HEK293 (cell line): ENCODE data around the gene LRRC26.

Experiments
- BCL11A ChIP-seq: fragments of 450-650 bp; formaldehyde crosslinking; IDR thresholded peaks from 2 replicates; pipeline ENCODE4 v1.5.1; 2016; ENCODE audit warnings: low read depth, missing biosample characterization, missing genetic modification characterization
- KLF16 ChIP-seq: fragments of 450-650 bp; formaldehyde crosslinking; IDR thresholded peaks from 2 replicates; pipeline ENCODE4 v1.5.1; 2017; ENCODE audit warnings: missing biosample characterization, missing genetic modification characterization
- PBX3 ChIP-seq: sonication (generic); formaldehyde crosslinking; IDR thresholded peaks from 2 replicates; pipeline ENCODE4 v1.8.1; 2022; ENCODE audit warnings: mild to moderate bottlenecking, moderate library complexity, missing genetic modification reagents
- SALL2 ChIP-seq: fragments of 450-650 bp; formaldehyde crosslinking; IDR thresholded peaks from 2 replicates; pipeline ENCODE4 v1.5.0; 2017; ENCODE audit warnings: missing biosample characterization, mild to moderate bottlenecking, missing genetic modification characterization, borderline replicate concordance
- YY1 ChIP-seq: fragments of 450-650 bp; formaldehyde crosslinking; IDR thresholded peaks from 2 replicates; pipeline ENCODE4 v1.5.1; 2018; ENCODE audit warnings: missing biosample characterization, missing genetic modification characterization
- ZNF133 ChIP-seq: fragments of 450-650 bp; formaldehyde crosslinking; IDR thresholded peaks from 2 replicates; pipeline ENCODE4 v1.5.1; 2016; ENCODE audit warnings: missing biosample characterization, missing genetic modification characterization
- ZNF140 ChIP-seq: fragments of 450-650 bp; formaldehyde crosslinking; IDR thresholded peaks from 2 replicates; pipeline ENCODE4 v1.5.1; 2016; ENCODE audit warnings: missing biosample characterization, missing genetic modification characterization
- ZNF274 ChIP-seq, 2 experiments: fragments of 200-500 bp in 1 of 2; fragments of 450-650 bp in 1 of 2; sonication (Bioruptor generic) in 1 of 2; formaldehyde crosslinking in 1 of 2; IDR thresholded peaks; 2 replicates each; pipeline versions ENCODE4 v1.5.1 to v1.6.1; 2014 to 2016; ENCODE audit warnings: borderline replicate concordance in 1 of 2, inconsistent platforms in 1 of 2, low read length in 1 of 2, missing biosample characterization in 1 of 2, missing genetic modification characterization in 1 of 2
- ZNF510 ChIP-seq: fragments of 450-650 bp; formaldehyde crosslinking; IDR thresholded peaks from 2 replicates; pipeline ENCODE4 v1.5.1; 2018; ENCODE audit warnings: mild to moderate bottlenecking, missing genetic modification characterization, missing biosample characterization; ENCODE audit not compliant: insufficient replicate concordance
- ZNF571 ChIP-seq: fragments of 450-650 bp; formaldehyde crosslinking; IDR thresholded peaks from 2 replicates; pipeline ENCODE4 v1.5.0; 2017; ENCODE audit warnings: missing biosample characterization, missing genetic modification characterization
- ZNF76 ChIP-seq: fragments of 450-650 bp; formaldehyde crosslinking; IDR thresholded peaks from 2 replicates; pipeline ENCODE4; 2016; ENCODE audit warnings: low read depth, missing biosample characterization, missing genetic modification characterization, borderline replicate concordance
- ZSCAN16 ChIP-seq: fragments of 450-650 bp; formaldehyde crosslinking; IDR thresholded peaks from 2 replicates; pipeline ENCODE4 v1.5.1; 2016; ENCODE audit warnings: missing biosample characterization, missing genetic modification characterization
- TF ChIP-seq, protein P1 (sequence below): fragments of 450-650 bp; formaldehyde crosslinking; IDR thresholded peaks from 2 replicates; pipeline ENCODE4 v1.5.1; 2016; ENCODE audit warnings: missing biosample characterization, missing genetic modification characterization
- TF ChIP-seq, protein P2 (sequence below): fragments of 450-650 bp; formaldehyde crosslinking; IDR thresholded peaks from 2 replicates; pipeline ENCODE4 v1.5.1; 2016; ENCODE audit warnings: missing biosample characterization, missing genetic modification characterization

DNA sequence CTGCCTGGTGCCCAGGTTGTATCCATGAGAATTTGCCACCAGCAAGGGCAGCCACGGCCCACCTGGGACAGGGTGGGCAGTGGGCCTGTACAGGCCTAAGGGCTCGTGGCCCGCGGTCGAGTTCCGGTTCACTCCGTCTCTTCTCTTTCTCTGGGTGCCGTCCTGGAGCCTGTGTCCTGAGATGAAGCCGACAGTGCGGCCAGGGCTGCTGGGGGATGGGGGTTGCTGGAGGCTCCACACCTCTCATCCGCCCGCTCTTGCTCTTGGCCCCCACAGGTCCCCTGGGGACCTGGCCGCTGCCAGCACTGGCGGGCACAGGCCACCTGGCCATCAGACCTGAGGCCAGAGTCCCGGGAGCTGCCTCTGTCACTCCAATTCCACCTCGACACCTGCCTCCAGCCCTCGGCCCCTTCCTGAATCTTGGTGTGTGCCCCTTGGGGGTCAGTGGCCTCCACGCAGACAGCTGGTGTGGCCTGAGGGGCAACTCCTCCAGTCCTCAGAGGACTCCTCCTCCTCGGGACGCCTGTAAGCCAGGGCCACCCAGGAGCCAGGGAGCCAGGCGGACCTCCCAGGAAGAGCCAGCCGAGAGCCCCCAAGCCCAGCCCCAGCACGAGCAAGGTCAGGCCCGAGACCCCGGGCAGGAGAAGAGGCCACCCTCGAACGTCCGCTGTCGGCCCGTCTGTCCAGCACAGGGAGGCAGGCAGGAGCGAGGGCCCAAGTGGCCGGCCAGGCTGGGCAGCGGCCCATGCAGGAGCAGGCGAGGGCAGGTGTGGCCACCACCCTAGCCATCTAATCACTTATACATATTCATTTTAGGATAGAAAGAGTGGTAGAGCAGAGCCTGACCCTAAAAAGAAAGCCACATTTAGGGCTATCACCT is 5.2 kb downstream of the LRRC26 start:
- TF ChIP-seq ZNF140 (tag by site-specific recombination) (no peak), ZNF571 (tag by site-specific recombination) (no peak), KLF16 (tag by site-specific recombination) (no peak), ZNF133 (no peak), SALL2 (tag by site-specific recombination) (no peak), ZNF510 (tag by site-specific recombination) (no peak), YY1 (tag by site-specific recombination) (no peak), ZNF274 (IDR thresholded peaks at IDR 0.05; ENCODE audit: low read length) (no peak), ZNF274 (tag by site-specific recombination; IDR thresholded peaks at IDR 0.05; ENCODE audit: borderline replicate concordance) (no peak), ZSCAN16 (no peak), ZNF76 (tag by site-specific recombination) (no peak), BCL11A (tag by site-specific recombination) (no peak), PBX3 (CRISPR knock-in tag) (no peak)
- TF ChIP-seq, protein P1, sequence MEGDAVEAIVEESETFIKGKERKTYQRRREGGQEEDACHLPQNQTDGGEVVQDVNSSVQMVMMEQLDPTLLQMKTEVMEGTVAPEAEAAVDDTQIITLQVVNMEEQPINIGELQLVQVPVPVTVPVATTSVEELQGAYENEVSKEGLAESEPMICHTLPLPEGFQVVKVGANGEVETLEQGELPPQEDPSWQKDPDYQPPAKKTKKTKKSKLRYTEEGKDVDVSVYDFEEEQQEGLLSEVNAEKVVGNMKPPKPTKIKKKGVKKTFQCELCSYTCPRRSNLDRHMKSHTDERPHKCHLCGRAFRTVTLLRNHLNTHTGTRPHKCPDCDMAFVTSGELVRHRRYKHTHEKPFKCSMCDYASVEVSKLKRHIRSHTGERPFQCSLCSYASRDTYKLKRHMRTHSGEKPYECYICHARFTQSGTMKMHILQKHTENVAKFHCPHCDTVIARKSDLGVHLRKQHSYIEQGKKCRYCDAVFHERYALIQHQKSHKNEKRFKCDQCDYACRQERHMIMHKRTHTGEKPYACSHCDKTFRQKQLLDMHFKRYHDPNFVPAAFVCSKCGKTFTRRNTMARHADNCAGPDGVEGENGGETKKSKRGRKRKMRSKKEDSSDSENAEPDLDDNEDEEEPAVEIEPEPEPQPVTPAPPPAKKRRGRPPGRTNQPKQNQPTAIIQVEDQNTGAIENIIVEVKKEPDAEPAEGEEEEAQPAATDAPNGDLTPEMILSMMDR (tag by site-specific recombination) = no peak
- TF ChIP-seq, protein P2, sequence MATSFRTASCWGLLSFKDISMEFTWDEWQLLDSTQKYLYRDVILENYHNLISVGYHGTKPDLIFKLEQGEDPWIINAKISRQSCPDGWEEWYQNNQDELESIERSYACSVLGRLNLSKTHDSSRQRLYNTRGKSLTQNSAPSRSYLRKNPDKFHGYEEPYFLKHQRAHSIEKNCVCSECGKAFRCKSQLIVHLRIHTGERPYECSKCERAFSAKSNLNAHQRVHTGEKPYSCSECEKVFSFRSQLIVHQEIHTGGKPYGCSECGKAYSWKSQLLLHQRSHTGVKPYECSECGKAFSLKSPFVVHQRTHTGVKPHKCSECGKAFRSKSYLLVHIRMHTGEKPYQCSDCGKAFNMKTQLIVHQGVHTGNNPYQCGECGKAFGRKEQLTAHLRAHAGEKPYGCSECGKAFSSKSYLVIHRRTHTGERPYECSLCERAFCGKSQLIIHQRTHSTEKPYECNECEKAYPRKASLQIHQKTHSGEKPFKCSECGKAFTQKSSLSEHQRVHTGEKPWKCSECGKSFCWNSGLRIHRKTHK (tag by site-specific recombination) = no peak
